Left forelimb (tissue), 1 donor: Measurements from ENCODE around the gene ACVRL1.

Experiments used
- DNase-seq: peaks from one replicate; pipeline ENCODE4 v3.0.0-alpha.2; 2018; ENCODE audit warnings: low spot score

Gene ACVRL1

DNA sequence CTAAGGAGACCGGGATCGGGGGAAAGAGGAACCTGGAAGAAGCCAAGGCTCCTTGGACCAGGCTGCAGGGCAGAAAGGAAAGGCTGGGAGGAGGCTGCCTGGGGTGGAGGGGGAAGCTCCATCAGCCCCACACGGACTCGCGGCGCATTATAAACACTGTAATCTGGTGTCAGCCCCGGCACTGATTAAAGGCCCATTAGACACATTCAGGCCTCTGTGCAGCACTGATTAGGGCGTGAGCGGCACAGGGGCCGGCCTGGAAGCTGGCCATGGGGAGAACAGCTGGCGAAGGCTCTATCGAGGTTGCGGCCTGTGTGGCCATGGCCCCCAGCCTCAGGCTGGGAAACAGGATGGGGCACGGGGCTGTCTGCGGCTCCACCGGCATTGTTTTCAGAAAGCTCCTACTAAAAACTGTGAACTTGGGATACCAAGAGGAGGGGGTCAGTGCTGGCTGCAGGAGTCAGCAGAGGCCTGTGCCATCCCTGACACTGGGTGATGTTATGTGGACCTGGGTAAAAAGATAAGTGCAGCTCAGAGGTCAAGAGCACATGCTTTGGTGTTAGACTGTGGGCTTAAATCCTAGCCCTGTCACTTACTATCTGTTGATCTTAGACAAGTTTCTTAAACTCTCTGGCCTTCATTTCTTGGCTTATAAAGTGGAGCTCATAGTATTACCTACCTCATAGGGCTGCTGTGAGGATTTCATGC is 10.6 kb downstream of the ACVRL1 start:
- DNase-seq: no peak

DNA sequence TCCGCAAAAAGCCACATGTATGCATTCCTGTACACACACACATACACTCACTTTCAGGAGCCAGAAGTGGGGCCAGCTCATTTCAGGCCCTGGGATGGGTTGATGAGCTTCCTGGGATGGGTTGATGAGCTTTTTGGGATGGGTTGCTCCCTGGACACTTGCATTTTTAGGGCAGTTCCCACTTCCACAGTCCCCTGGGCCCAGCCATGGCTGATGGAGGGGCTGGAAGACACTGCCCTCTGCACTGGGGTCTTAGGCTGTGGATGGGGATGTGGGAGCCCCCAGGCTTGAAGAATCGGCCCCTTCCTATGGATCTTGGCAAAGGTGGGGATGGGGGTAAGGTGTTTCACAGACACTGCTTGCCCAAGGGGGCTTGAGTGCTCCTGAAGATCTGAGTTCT is 12.7 kb downstream of the ACVRL1 start:
- DNase-seq: no peak

DNA sequence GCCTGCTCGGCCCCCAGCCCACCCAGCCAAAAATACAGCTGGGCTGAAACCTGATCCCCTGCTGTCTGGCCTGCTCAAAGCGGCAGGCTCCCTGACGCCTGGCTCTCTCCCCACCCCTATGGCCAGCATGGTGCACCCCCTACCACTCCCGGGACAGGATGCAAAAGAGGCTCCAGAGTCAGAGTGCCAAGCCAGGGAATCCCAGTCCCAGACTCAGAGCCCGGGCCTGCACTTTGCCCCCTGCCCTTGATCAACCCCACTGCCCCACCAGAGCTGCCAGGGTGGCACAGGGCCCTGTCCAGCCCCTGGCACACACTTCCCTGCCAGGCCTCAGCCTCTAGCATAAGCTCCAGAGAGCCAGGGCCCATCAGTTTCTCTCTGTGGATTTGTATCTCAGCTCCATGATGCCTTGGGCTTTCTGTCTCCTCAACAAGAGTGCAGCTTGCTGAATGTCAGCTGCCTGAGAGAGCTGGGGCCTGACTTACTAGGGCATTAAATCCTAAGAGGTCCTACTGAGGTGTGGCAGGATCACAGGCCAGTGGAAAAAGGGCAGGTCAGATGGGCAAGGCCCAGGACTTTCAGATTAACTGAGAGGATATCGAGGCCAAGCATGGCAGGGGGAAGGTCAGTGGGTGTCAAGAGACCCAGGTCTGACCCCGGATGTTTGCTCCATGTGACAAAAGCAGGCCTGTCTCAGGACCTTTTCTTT is 13.9 kb downstream of the ACVRL1 start:
- no peak for DNase-seq

DNA sequence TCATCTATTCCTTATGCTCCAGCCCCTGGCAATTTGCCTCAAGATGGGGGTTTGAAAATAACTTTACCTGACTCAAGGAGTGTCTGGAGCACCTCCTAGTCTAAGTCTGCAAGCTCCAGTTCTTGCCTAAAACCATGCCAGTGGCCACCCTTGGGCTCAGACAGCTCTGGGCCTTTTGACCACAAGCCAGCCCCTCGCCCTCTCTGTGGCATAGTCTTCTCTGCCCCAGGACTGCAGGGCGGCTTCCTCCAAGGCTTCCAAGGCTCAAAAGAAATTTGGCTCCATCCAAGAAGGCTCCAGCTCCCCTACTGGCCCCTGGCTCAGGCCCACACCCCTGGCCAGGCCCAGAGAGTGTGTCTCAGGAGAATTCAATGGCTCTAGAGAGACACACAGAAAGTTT is 14.8 kb downstream of the ACVRL1 start:
- no peak for DNase-seq

DNA sequence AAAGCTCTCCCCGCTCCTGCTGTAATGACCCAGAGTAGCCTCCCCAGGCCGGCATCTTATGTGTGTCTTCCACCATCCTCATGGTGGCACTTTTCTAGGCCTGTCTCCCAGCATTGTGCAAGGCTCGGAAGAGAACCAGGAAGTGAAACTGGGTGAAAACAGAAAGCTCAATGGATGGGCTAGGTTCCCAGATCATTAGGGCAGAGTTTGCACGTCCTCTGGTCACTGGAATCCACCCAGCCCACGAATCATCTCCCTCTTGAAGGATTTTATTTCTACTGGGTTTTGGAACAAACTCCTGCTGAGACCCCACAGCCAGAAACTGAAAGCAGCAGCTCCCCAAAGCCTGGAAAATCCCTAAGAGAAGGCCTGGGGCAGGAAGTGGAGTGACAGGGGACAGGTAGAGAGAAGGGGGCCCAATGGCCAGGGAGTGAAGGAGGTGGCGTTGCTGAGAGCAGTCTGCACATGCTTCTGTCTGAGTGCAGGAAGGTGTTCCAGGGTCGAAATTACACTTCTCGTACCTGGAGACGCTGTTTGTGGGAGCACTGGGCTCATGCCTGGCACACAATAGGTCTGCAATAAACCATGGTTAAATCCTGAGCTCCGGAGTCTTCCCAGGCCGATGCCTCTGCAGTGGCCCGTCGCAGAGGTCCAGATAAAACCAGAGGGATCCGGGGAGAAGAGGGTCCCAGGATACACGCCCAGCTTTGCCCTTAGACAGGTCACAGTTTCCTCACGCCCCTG is 15.6 kb downstream of the ACVRL1 start:
- DNase-seq: no peak

DNA sequence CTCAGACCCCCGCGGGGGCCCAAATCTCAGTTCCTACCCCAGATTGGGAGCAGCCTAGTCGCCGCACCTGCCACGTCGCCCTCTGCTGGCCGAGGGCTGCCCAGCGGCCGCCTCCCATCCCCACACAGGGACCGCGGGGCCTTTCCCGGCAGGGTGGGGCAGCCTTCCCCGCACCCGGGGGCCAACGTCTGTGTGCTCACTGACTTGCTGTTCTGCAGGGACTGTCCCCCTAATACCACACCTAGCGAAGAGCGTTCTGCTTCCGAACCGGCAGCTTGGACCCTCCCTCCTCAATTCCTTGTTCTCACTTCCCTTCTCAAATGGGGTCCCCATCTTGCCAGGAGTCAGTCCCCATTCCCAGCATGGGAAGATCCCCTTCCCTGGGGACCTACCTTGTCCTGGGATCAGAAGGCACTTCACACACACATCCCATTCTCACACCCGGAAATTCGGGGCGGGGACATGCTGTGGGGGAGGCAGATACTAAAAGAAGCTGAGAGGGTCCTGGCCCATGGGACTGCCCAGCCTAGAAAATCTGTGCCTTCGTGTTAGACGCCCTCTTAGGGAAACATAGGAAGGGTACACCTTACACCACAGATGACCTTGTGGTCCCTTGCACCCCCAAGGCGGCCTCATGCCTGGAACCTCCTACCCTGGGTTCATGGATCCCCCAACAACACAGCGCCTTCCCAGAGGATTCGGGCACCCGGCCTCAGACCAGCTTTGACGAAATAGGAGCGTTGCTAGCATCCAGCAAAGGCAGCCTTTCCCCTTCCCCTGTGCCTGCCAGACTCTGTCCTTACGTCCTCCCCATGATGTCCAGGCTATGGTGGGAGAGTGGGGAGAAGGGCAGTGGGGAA is 16.4 kb downstream of the ACVRL1 start:
- DNase-seq: no peak

DNA sequence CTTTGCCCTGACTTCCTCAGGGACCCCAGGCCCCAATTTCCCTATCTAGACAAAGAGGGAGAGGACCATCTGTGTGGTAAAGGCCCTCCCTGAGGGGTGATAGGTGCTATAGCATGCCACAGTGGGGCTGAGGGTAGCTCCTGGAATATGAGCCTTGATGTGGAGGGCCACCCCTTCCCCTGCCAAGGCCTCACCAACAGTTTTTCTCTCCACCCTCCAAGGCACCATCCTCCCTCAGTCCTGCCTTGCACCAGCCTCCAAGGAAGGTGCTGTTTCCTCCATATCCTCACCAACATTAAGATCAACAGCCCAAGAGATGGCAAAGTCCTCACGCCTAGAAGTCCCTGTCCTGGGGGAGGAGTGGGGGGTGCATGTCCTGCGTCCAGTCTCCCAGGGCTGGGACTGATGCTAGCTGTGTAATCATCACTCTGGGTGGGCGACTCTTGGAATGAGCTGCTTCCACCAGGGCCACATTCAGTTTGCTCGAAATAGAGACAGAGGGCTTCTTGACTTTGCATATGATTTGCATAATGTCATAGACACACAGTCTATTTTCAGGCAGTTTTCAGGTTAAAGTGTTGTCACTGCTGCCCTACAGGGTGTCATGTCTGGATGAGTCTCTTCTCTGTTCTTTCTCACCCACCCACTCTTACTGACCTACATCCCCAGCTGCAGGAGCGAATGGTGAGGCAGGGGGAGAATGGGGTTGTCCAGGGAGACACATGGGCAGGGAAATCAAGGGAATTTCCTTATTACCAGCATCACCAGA is 17.4 kb downstream of the ACVRL1 start:
- DNase-seq: no peak

DNA sequence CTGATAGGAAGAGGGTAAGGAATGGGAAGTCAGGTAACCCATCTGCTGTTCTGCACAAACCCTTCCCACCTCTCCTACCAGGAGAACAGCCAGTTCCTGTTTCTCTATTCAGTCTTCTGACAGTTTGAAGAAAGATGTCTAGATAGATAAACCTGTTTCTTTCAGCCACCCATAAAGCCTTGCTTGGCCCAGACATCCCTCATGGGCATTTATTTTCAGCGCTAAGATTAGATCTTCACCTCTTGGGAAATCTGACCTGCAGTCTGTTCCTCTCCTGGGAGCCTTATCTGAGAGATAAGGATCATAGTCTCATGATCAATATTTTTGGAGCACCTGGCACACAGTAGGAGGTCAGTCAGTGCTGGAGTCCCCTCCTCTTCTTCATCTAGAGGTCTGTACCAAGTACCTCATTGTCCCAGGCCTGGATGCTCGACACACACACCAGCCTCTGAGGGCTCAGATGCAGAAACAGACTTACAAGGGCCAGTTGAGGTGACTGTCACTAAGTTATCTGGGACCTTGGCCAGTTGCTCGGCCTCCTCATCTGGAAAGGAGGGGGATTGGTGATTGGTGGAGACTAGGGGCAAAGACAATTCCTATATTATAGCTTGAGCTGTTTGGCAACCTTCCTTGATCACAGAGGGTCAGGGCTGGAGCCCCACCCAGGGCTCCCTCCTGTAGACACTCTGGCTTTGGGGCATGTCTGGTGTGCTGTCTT is 18.2 kb downstream of the ACVRL1 start:
- no peak for DNase-seq

DNA sequence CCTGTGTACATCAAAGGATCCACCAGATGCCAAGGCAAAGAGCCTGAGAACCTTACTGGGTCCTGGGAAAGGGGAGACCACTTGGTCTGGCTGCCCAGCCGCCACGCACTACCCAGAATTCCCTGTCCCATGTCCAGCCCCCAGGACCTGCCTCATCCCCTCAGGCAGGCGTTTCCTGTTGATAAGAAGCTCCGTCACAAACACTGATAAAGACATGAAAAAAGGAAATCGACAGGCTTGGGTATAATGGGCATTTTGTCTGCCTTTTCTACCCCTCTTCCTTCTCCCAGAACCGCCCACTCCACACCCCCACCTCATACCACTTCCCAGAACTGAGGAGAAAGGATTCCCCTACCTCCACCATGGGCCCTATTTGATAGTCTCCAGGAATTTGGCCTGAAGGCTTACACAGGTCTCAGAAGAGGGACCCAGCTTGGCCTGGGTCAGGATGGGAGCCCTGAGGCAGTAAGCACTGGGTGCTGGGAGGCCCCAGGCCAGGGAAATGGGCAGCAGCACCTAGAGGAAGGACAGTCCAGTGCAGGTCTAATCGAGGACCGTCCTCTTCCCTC is 18.8 kb downstream of the ACVRL1 start:
- no peak for DNase-seq

DNA sequence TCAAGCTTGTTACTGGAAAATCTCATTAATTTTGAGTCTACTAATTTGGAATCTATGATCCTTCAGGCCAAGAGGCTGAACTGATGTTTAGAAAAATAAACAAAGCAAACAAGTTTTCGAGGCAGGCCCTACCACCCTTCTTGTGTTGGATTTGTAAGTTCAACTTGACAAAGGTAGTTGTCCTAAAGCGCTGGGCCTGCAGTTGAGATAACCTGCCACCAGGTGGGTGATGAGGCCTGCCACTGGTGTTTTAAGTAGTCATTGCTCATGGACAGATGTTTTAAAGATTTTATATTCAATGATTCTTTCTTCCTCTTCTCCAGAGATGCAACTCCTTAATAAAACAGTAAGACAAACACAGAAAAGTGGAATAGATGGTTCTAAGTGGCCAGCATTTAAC is 19.4 kb downstream of the ACVRL1 start:
- no peak for DNase-seq

DNA sequence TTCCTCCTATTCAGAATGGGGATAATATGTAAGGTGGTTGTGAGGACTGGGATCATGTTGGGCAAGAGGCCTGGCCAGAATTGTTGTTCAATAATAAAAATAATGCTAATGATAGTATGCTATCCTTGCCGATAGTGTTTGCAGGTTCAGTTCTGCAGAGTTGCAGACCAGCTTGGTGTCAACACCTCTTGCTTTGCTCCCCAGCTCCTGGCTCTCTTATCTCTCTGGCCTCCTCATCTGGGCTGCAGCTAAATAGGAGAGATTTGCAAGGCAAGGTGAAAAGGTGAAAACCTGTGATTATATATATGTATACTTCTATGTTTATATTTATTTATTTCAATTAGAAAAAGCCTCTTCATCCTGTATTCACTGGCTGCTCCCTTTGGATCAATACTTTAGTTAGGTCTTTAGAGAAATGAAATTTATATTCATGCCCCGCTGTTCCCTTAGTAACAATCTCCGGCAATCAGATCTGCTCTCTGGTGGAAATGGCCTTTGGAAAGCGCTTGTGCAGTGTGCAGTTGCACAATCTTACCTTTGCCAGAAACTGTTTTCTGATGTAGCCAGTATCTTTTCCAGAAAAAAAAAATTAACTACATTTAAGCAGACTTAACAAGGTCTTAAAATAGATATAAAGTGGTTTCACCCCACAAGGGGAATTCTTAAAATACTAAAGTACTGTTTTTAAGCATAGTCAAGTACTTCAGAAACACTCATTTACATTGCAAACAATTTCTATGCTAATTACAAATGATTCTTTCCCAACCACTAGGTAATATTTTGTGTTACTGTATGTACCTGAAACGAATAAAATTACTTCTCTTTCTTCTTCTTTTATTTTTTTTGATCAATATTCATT is 25.1 kb downstream of the ACVRL1 start:
- no peak for DNase-seq

DNA sequence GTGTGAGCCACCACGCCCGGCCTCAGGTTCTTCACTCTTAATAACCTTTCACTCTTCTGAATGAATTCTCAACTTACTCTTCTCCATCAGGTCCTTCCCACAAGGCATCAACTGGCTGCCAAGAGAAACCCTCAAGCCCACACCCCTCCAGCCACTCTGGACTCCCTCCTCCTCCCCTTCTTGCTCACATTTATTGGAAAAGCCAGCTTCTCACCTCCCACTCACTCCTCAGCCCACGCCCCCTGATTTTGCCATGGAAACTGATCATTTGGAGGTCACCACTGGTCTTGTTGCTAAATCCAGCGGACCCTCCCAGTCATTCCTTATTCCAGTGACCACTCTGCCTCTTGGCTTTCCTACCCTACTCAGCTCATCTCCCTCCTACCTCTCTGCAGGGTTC is 26.8 kb downstream of the ACVRL1 start:
- DNase-seq: no peak

DNA sequence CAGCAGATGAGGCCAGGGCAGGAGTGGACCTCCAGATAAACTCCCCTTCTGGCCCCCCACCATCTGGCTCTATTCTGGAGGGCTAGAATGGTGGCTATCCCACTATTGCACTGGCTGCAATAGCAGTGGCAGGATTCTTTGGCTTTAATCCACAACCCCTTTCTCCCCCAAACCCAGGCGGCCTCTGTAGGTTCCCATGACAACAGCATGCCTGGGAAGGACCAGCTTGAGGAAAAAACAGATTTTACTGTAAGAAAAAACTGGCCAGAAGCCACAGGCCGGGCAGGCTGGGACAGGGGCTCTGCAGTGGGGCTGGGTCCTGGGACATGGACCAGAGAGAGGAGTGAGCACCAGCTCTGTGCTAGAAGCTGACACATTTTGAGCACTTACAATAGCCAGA is 30.6 kb downstream of the ACVRL1 start:
- no peak for DNase-seq

DNA sequence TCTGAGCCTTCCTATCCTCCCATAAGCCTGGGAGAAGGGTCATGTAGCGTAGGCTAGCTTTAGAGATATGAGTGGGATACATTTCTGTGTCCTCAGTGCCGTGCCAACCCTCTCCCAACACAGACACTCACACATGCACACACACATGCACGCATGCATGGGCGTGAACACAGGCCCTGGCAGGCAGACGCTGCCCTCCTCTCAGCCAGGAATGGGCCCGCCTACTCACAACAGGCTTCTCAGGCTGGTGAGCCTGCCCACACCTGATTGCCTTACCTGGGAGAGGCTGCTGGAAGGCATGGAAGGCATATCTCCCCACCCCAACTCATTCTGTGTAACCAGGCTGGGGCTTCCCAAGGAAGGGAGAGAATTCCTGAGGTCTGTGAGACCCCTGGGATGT is 31.4 kb downstream of the ACVRL1 start:
- DNase-seq: no peak

DNA sequence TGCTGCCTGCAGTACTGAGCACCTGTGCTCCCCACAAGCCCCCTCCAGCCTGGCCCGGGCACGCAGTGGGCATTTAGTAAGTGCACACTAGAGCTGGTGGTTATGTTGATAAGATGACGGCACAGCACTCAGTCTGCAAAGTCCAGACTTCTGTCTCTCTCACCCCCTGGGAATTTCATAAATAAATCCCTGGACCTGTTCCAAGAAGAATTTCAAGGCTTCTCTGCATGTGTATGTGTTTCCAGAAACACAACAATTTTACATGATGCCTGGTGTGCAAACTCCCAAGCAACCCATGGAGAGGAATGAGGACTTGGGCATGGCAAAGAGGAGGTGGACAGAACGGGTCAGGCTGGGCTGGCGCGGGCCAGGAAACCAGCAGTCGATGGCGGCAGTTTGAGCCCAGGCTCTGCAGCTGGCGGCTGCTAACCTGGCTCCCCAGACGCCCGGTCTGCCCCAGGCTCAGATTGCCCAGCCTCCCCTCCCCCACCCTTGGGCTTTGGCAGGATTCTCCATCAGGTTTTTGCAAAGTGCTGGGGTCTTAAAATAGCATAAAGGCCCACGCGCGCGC is 33.8 kb downstream of the ACVRL1 start:
- no peak for DNase-seq

DNA sequence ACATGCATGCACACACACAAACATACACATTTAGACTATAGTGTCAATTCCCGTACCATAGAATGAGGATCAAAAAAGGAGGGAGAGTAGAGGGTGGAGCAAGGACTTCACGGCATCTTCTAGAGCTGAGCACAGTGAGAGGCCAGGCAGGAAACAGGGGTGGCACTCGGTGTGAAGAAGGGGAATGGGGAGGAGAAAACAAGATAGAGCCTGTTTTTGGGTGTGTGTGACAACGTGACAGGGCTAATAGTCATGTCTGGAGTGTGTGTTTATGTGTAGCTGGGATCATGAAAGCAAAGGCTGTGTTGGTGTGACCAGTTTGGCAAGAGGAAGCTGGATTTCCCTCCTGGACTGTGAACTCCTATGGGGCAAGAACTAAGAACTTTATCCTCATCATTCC is 34.3 kb downstream of the ACVRL1 start:
- no peak for DNase-seq

DNA sequence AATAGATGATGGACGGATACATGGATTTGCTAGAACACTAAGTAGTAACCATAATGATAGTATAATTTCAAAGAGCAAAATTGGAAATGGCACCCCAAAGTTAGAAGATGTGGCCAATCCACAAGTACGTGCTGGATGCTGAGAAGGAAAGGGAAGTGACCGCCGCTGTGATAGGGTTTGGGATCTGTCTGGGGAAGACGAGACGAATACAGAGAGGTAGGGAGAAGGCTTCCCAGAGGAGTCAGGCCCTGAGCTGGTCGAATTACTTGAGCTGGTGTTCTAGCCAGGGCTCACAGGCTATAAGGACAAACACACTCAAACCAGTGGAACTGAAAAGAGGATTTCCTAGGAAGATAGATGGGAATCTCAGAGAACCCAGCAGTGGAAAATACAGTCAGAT is 34.8 kb downstream of the ACVRL1 start:
- DNase-seq: no peak

DNA sequence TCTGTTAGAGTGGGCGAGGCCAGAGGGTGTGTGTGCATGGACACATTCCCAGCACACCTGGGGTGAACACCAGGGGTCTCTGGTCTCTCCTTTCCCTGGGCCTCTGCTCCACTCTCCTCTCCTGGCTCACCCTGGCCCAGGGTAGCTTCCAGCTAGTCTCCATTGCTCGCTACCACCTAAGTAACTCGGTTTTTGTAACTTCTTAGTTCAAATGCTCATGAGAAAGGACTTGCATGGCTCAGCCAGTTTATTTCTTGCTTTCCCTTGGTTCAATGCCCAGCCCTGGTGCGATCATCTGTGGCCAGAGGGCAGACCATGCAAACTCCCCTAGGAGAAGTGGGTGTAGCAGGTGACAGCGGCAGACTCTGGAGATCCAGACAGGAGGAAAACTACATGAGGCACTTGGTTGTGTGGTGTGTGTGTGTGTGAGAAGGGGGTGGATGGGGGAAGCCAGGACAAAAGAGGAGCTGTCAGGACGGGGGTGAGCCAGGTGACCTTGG is 35.2 kb downstream of the ACVRL1 start:
- DNase-seq: no peak

DNA sequence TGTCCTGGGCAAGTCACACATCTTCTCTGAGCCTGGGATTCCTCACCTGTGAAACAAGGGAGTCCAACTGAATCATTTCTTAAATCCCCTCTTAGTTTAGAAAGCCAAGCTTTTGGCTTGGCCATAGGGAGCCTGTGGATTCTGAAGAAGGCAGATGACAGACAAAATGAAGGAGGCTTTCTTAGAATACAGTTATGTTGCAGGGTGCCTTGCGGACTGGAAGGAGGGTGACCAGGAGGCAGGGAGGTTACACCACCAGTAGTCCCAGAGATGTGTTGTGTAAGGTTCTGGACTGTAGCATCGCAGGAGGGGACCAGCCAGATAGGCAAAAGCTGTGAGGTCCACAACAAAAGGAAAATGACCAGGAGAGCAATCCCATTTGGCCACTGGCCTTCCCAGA is 36.0 kb downstream of the ACVRL1 start:
- no peak for DNase-seq
